ENCODE data around the gene SLC2A2. TPM values are rescaled to one million over a fixed set of nuclear protein-coding genes. Genes with fewer than 3 reads are reported as not detected.

SLC2A2 gene
- total and polyA plus RNA-seq, 2 donors from 2014 or later: 12.6 to 31.0 TPM

- DNase-seq (no peak), FAIRE-seq (no peak)
- intact Hi-C loops (cut with DNase I): no loop called here
- H3K9me3 ChIP-seq (ENCODE audit: control insufficient read depth in 2 of 3, insufficient read depth in 1 of 3, low read length in 3 of 3): no peaks in the 10 kb centered on the region
- no peak overlapping the region for H3K4me3 ChIP-seq (ENCODE audit: low read length in 3 of 3)
- TF ChIP-seq CTCF (IDR thresholded peaks at IDR 0.05; ENCODE audit: borderline replicate concordance, extremely low read depth, insufficient read depth): no peak
- H3K27ac ChIP-seq (ENCODE audit: low read depth in 2 of 2, low read length in 2 of 2): no peak overlapping the region
- no peaks in the 10 kb centered on the region for H3K27me3 ChIP-seq (ENCODE audit: control insufficient read depth, insufficient read depth, low read length)
- no peak overlapping the region for H3K9ac ChIP-seq (ENCODE audit: low read length in 3 of 3)
- H3K4me1 ChIP-seq (ENCODE audit: control insufficient read depth in 2 of 3, insufficient read depth in 2 of 3, low read depth in 1 of 3, low read length in 3 of 3): peaks cover 0 to 3% (median 0%) of the 10 kb centered on the region in 3 donors
- no peaks in the 10 kb centered on the region for H3K36me3 ChIP-seq (ENCODE audit: control insufficient read depth in 2 of 3, insufficient read depth in 3 of 3, low read length in 3 of 3)
These were observed 12.4 kb downstream of the SLC2A2 start for GRCh38 chr3:171013822-171014748.

- no peak overlapping the region for H3K9ac ChIP-seq (ENCODE audit: low read length in 3 of 3)
- DNase-seq: no peak
- no peaks in the 10 kb centered on the region for H3K9me3 ChIP-seq (ENCODE audit: control insufficient read depth in 2 of 3, insufficient read depth in 1 of 3, low read length in 3 of 3)
- peaks cover 0 to 3% (median 0%) of the 10 kb centered on the region in 3 donors for H3K4me1 ChIP-seq (ENCODE audit: control insufficient read depth in 2 of 3, insufficient read depth in 2 of 3, low read depth in 1 of 3, low read length in 3 of 3)
- no peak for FAIRE-seq
- H3K4me3 ChIP-seq (ENCODE audit: low read length in 3 of 3): no peak overlapping the region
- H3K36me3 ChIP-seq (ENCODE audit: control insufficient read depth in 2 of 3, insufficient read depth in 3 of 3, low read length in 3 of 3): peaks cover 0 to 2% (median 0%) of the 10 kb centered on the region in 3 donors
- no peak for TF ChIP-seq CTCF (IDR thresholded peaks at IDR 0.05; ENCODE audit: borderline replicate concordance, extremely low read depth, insufficient read depth)
- H3K27me3 ChIP-seq (ENCODE audit: control insufficient read depth, insufficient read depth, low read length): no peaks in the 10 kb centered on the region
- intact Hi-C loops (cut with DNase I): no loop called here
- no peak overlapping the region for H3K27ac ChIP-seq (ENCODE audit: low read depth in 2 of 2, low read length in 2 of 2)
These were observed 14.6 kb downstream of the SLC2A2 start for GRCh38 chr3:171011873-171012336.

GRCh38 chr3:171011109-171011872, 15.2 kb downstream of the SLC2A2 start:
- peaks cover 0 to 2% (median 0%) of the 10 kb centered on the region in 3 donors for H3K36me3 ChIP-seq (ENCODE audit: control insufficient read depth in 2 of 3, insufficient read depth in 3 of 3, low read length in 3 of 3)
- FAIRE-seq (no peak), DNase-seq (no peak)
- no peak overlapping the region for H3K27ac ChIP-seq (ENCODE audit: low read depth in 2 of 2, low read length in 2 of 2)
- no peak for TF ChIP-seq CTCF (IDR thresholded peaks at IDR 0.05; ENCODE audit: borderline replicate concordance, extremely low read depth, insufficient read depth)
- no peaks in the 10 kb centered on the region for H3K9me3 ChIP-seq (ENCODE audit: control insufficient read depth in 2 of 3, insufficient read depth in 1 of 3, low read length in 3 of 3)
- no peaks in the 10 kb centered on the region for H3K27me3 ChIP-seq (ENCODE audit: control insufficient read depth, insufficient read depth, low read length)
- H3K9ac ChIP-seq (ENCODE audit: low read length in 3 of 3): no peak overlapping the region
- intact Hi-C loops (cut with DNase I): no loop called here
- H3K4me3 ChIP-seq (ENCODE audit: low read length in 3 of 3): no peak overlapping the region
- peaks cover 0 to 3% (median 0%) of the 10 kb centered on the region in 3 donors for H3K4me1 ChIP-seq (ENCODE audit: control insufficient read depth in 2 of 3, insufficient read depth in 2 of 3, low read depth in 1 of 3, low read length in 3 of 3)
